ENCODE data around the gene PPM1A.
"Not testable (repeated sequence)": the region's sequence is repeated elsewhere in the genome, so short reads cannot be mapped to it uniquely, and the experiment has no call there.

PPM1A gene

DNA sequence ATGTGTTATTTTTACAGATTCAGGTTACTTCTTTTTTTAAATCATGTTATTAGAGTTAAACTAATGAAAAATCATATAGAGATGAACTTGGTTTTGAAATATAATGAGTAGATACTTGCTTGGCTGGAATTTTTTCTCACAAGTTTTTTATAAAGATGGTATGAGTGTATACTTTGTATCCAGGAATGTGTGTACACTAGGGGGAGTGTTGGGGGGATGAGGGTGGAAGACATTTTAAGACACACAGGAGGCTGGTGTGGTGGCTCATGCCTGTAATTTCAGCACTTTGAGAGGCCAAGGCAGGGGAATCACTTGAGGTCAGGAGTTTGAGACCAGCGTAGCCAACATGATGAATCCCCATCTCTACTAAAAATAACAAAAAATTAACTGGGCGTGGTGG, 23.2 kb downstream of the PPM1A start:
- DNase-seq: no peak

DNA sequence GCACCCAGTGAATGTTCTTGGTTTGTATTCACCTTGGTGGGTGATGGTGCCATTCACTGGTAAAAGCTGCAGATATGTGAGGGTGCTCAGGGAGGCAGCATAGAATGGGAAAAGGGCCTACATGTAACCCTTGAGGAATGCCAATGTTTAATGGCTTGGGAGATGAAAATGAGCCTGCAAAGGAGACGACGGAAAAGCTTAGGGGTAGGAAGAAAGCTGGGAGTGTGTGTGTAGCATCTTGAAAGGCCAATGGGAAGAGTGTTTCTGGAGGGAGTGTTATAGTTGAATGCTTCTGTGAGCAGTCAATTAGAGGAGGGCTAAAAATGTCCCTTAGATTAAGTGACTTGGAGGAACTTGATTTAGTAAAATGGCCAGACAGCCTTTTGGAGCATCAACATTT, 24.9 kb downstream of the PPM1A start:
- no peak for DNase-seq

DNA sequence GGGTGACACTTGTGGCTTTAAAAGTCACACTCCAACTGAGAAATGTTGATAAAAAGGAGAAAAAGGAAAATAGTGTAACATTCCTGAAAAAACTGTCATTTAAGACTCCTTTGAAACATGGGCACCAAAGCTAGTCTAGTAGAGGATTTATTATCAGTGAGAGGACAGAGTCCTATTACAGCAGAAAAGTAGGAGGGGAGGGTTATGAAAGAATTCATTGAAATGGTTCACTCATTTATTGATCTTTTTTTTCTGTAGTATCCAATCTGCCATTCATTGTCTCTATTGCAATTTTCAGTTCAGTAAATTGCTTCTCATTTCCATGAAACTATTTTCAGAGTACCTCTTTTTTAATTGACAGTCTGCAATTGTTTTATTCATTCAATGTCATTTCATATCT, 25.4 kb downstream of the PPM1A start:
- no peak for DNase-seq

DNA sequence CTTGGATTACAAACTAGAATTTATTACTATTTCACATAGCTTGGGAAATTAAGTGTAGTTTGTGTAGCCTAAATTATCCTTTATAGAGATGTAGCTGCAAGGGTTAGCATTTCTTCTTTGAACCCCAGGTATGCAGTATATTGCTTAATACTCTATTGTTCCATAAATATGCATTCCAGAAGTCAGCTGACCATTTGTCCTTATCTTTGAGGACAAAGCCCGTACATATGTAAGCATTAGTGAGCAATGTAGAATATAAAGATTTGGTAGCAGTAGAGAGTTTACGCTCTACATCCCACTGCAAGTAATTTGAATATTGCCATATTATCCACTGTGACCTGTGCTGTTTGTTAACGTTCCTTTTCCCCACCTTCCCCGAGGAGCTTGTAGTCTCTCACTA, 26.9 kb downstream of the PPM1A start:
- DNase-seq: no peak

DNA sequence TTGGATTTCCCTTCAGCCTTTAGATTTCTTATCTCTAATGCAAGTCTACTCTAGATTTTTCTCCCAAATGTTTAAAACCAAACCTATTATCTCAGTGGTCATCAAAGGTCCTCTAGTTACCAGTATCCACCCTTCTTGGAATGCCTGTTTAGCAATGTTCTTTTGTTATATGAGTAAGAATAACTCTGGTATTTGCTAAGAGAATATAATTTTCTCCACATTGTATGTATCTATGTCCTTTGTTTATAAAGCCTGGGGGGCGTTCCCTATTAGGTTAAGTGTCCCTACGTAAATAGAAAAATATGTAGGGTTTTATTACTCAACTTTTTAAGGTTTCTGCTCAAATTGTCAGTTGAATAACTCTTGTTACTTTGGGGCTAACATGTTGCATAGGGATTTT, 27.3 kb downstream of the PPM1A start:
- DNase-seq: no peak

DNA sequence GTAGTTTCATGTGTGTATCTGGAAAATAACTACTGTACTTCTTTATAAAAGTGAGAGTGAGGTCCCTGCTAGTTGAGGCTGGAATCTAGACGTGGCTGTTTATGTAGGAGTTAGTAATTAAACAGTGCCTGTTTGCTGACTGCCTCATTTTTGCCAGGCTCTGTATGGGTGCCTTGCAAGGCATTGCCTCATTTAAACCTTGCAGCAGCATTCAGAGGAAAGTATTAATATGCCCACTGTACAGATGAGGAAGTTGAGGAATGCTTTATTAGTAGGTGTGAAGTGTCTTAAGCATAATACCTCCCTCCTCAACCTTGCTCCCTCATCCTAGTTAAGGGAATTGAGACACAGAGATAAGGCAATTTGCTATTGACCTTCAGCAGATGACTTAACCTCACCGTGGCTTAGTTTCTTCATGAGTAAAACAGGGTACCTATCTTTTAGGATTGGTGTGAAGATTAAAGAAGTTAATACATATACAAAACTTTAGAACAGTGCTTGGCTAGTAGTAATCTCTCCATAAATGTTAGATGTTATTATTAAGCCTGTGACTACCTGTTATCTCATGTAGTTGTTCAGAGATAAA, 28.7 kb downstream of the PPM1A start:
- DNase-seq: no peak

DNA sequence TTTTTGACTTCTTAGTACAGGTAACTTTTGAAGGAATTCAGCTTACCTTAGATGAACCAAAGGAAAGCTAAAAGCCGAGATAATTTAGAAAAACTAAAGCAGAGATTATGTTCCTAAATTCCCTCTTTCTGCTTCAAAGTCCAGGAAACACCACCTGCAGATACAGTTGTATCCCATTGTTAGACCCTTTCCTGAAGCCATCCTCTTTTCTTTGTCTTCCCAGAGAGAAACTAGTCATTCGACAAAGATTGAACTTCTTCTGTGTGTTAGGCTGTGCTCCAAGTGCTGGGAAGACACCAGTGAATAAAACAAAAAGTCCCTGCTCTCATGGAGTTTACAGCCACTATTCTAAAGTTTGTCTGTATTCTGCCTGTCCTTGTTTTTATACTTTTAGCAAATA, 29.3 kb downstream of the PPM1A start:
- no peak for DNase-seq

DNA sequence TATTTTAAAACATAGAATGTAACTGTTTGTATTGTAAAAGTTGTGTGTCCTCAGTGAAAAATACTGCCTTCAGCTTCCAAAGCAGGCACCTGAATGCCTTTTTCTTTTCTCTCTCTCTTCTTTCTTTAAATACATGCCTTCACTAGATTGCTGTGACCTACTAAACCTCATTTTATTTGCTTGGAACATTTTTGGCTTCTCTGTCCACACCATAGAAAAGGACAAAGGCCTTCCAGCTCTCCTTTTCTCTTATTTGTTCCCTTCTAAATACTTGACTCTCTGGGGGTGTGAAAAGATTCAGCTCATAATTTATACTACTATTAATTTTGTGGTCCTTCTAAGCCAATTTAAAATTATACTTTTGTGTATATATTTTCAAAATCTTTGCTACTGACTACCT, 38.4 kb downstream of the PPM1A start:
- no peak for DNase-seq

DNA sequence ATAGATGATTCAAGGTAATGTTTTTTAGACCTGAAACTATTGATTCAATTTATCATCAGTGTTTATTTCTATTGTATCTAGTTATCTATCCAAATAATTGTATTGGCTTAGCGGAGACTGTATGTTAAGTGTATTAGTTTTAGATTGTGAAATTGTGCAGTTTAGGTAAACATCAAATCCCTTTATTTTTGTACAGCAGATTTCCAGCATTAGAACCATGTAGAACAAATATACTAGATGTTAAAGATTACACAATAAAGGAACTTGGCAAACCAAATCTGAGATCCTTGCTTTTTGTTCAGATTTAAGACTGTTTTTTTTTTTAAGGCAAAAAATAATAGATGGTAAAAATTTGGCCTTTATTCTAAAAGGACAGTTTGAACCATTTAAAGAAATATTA, 39.3 kb downstream of the PPM1A start:
- no peak for DNase-seq

DNA sequence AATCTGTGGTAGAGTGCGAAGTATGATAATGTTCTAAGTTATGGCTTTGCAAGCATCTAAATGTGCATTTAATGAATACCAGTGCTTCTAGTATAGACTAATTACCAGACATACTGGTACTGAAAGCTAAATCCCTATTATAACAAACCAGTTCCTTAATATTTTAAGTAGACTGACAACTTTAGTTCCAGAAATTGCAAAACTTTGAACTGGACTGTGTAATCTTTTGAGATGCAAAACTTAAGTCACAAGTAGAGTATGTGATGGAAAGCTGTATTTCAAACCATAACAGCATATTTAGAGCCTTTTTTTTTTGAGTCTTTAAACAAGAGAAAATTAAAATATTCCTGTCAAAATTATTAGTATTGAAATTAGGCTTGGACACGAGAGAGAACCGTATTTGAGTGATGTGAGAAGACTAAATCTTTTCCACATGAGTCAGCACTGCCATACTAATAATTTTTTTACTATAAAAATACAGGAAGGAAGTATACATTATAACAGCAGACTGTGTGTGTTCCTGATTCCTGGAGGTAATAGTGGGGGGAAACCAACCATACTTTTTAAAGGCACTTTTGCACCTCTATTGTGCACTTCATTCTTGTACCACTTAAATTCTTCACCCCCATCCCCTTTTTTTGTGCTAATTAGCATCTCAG, 45.5 kb downstream of the PPM1A start:
- DNase-seq: no peak

DNA sequence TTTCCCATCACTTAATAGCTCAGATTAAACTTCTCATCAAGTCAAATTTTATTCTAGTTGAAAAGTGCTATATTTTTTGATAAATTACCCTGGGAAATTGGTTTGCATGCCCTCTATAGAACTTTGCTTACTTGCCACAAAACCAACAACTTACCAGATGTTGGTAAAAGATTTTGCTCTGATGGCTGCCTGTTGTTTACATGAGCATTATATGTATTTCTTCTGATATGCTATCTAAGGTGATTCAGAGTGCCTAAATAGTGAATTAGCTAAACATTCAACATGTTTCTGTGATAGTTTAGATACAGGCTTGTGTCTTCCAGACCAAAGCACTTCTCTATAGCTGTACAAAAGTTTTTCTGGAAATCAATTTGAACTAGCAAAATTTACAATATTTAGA, 51.0 kb downstream of the PPM1A start:
- no peak for DNase-seq

DNA sequence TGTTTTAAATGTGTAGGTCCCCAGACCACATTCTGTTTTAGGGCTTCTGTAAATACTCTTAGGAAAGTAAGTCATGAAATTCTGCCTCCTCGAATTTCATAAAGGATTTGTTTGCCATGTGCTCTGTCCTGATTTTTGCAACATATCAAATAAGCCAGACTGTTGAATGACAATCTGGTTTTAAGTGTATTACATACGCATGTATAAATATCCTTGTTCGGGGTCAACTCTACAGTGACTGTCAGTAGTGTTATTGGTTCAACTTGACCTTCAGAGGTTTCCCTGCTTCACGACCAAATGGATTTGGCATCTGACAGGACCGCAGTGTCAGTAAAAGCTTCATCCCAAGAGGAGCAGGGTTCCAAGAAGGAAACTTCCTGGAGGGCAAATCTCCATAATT, 52.7 kb downstream of the PPM1A start:
- DNase-seq: no peak

DNA sequence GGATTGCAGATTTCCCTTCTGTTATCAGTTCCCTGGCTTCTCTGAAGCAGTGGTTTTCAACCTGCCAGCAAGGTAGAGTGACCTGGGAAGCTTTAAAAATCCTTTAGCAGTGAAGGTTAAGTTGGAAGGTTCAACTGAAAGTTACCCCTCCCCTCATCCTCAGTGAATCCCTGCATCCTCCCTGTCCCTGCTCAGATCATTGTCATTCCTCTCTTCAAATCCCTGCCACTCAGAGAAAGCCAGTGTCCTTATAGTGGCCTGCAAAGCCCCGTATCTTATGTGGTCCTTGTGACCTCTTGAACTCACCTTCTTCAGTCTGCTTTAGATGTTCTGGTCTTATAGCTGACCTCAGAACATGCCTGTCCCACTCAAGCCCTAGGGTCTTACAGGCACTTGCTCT, 53.6 kb downstream of the PPM1A start:
- DNase-seq: no peak

DNA sequence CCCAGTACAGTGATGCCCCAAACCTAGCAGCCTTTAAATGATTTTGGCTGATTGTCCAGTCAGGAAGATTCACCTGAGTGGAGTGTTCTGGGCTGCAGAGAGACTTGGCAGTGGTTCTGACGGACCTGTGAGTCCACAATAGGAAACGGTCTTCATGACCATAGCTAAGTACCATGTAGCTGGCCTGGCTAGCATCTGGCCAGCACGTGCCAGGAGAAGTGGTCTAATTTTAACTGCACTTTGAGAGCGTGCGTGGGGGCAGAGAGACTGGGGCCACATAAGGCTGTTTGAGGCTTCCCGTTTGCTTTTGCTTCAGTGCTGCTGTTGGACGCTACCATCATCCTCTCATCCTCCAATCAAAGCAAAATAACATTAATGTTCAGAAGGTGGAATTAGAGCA, 54.7 kb downstream of the PPM1A start:
- no peak for DNase-seq

DNA sequence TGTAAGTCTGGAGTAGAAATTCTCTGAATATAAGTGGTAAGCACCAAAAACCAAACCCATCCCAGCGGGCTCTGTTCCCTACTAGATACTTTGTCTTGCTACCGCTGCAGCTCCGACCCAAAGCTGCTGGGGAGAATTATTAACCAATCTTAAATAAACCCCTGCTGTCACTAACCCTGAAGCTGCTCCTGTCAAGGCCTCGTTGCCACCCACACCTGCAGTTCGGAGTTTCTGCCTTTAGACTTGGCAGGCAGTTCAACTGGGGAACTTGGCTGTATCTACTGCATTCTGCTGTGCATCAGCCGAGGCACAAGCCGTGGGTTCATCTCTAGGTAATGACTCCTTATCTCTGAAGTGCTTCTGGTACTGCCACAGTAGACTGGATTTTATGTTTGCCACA, 55.5 kb downstream of the PPM1A start:
- no peak for DNase-seq

DNA sequence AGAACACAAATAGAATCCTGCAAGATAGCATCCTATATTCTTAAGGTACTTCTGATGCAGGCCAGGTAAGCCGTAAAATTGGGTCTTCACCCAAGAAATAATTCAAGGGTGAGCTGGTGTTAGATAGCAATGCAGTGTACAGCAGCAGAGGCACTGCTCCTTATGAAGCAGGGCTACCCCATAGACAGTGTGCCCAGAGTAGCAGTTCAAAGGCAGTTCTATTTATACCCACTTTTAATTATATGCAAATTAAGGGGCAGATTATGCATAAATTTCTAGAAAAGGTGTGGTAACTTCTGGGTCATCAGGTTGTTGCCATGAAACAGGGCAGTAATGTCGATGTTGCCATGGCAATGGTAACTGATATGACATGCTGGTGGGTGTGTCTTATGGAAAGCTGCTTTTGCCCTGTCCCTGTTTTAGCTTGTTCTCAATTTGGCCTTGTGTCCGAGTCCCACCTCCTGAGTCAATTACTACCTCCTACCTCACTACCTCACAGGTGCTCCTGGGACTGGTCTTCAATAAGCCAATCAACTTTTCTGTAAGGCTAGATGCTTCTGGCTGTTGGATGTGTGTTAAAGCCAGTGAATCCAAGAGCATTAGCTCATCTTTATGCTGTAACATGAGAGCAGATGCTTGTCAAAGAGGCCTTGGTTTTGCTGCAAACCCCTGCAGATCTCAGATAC, 61.0 kb downstream of the PPM1A start:
- DNase-seq: no peak

DNA sequence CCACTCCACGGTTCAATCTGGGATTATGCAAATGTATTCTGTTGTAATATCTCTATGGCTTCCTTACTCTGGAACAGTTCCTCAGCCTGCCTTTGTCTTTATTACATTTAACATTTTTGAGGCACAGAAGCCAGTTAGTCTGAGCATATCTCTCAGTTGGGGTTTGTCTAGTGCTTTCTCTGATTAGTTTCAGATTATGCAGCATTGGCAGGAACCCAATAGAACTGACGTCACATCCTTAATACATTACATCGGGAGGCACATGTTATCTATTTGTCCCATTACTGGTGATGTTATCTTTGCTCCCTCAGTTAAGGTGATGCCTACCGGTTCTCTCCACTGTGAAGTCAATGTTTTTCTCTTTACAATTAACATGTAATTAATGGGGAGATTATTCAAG, 62.4 kb downstream of the PPM1A start:
- no peak for DNase-seq

DNA sequence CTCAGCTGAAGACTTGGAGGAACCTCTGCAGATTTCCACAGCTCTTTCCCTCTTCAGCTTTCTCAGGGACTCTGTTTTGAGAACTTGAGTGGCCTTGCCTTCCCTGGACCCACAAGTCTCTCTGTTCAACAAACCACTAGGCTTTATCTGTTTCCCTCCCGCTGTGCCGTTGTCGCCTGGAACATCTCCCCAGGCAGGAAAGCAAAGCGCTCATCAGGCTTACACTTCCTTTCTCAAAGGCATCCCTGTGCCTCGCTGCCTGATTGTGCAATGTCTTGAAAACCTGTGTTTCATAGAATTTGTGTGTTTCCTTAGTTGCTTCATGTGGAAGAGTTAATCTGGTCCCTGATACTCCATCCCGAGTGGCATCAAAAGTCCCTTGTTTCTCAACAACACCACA, 64.1 kb downstream of the PPM1A start:
- no peak for DNase-seq

DNA sequence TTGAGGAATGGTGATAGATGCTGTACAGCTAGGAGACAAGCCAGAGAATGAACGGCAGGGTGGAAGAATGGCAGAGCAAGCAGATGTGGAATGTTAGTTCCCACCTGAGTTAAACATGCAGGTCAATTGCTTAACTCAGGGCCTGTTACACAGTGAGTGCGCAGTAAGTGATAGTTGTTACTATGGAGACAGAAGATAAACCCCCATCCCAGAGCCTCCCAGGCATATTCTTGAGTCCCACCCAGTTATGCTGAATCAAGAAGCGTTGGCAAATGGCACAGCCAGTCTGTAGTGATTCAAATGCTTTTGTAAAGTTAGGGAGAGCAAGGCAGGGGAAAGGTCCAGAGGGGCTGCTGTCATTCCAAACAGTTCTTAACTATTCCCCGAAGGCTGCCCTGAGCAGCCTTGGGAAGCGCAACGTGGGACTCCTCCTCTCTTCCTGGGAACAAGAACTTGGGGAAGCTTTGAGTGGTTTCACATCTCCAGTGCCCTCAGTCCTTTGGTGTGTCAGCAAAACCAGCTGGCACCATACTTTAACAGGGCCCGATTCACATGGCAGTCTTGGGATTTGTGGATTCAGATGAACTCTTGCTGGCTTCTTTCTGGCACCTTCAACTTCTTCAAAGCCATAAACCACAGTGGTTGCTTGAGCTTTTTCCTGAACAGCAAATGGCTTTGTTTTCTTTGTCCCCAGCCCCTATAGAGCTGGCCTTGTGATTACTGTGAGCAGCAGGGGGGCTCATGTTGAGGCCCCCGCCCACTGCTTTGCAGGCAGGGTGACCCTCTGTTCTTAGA, 66.4 kb downstream of the PPM1A start:
- no peak for DNase-seq

DNA sequence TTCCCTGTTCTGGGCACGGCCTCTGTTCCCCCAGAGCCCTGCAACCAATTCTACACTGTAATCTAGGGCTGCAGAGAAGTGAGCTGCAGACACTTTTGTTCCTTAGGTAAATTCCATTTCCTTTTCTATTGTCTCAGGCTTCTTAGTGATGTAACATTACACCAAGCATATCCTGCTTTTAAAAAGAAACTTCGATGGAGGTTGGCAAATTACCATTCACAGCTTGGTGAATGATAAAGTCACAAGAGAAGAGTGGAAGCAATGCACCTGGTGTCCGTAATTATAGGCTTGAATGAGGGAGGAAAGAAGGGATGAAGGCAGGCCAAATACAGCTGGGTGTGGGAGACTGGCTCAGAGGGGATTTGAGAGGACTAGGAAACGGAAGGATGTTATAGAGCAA, 68.6 kb downstream of the PPM1A start:
- no peak for DNase-seq

DNA sequence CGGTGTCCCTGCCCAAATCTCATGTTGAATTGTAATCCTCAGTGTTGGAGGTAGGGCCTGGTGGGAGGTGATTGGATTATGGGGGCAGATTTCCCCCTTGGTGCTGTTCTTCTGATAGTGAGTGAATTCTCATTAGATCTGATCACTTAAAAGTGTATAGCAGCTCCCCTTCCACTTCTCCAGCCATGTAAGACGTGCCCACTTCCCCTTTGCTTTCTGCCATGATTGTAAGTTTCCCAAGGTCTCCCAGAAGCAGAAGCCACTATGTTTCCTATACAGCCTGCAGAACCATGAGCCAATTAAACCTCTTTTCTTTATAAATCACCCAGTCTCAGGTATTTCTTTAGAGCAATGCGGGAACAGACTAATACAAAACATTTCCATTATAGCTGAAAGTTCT, 71.8 kb downstream of the PPM1A start:
- not testable (repeated sequence) for DNase-seq

DNA sequence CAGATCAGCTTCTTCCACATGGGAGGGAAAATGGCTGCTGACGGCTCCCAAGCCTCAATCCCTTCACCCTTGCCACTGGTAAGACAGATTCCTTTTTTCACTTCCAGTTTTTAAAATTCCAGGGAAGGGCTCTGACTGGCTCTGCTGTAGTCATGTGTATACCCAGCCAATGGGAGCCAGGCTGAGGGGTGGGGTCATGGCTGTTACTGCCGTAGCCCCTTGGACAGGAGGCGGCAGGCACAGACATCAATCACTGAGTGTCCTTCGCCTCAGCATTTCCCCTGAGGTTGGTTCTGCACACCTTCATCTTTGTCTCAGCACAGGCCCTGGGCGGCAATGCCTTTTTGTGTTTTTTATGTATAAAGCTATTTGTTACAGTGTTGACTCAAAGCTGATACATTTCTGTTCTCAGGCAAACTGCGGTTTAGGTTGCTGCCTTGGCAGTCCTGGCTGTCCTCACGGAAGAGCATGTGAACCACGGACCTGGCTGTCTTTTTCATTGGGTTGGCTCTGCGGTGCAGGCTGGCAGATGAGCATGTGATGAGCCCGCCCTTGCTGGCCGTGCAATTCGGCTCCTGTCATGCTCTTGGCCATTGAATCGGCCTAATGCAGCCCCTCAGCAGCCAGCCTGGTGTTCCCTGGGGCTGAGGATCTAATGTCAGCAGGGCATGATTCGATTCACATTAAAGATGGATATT, 74.3 kb downstream of the PPM1A start:
- no peak for DNase-seq

DNA sequence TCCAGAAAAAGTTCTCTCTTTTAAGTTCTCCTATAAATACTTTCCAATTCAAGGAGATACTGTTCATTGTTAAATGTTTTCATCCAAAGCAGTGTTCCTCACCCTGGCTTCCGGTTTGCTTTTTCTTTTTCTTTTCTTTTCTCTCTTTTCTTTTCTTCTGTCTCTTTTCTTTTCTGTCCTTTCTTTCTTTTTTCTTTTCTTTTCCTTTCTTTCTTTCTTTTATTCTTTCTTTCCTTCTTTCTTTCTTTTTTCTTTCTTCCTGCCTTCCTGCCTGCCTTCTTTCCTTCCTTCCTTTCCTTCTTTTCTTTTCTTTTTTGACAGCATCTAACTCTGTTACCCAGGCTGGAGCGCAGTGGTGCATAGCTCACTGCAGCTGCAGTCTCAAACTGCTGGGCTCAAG, 75.8 kb downstream of the PPM1A start:
- DNase-seq: no peak

Data from activated gamma-delta T cell (primary cell).